Neural progenitor cell (in vitro differentiated cells): Measurements from ENCODE around the gene ZNF575. TPM values are rescaled to one million over a fixed set of nuclear protein-coding genes. Genes with fewer than 3 reads are reported as not detected.

ENCODE experiments used
- DNase-seq: peaks from one replicate; pipeline ENCODE4 v3.0.0-alpha.2; 2016; ENCODE audit warnings: low spot score
- H2AFZ ChIP-seq: fragments of 200-600 bp; sonication (generic); replicated peaks from 2 replicates; pipeline ENCODE4 v1.6.1; 2016; ENCODE audit warnings: antibody characterized with exemption
- H3F3A ChIP-seq: fragments of 200-600 bp; sonication (generic); 2 replicates; pipeline ENCODE4 v1.6.1; 2016; ENCODE audit warnings: antibody characterized with exemption, low read depth
- H3K27ac ChIP-seq: fragments of 200-600 bp; sonication (generic); 2 replicates; pipeline ENCODE4 v1.5.1; 2016; ENCODE audit warnings: mild to moderate bottlenecking
- H3K27me3 ChIP-seq: fragments of 200-600 bp; sonication (generic); 2 replicates; pipeline ENCODE4 v1.6.1; 2016; ENCODE audit warnings: mild to moderate bottlenecking, moderate library complexity
- H3K36me3 ChIP-seq: fragments of 200-600 bp; sonication (generic); 2 replicates; pipeline ENCODE4 v1.5.1; 2016
- H3K4me1 ChIP-seq: fragments of 200-600 bp; sonication (generic); 2 replicates; pipeline ENCODE4 v1.6.1; 2016; ENCODE audit warnings: mixed run types
- H3K4me2 ChIP-seq: fragments of 200-600 bp; sonication (generic); 2 replicates; pipeline ENCODE4 v1.6.1; 2016
- H3K4me3 ChIP-seq: fragments of 200-600 bp; sonication (generic); 2 replicates; pipeline ENCODE4 v1.5.1; 2016
- H3K79me2 ChIP-seq: fragments of 200-600 bp; sonication (generic); 2 replicates; pipeline ENCODE4 v1.6.1; 2016; ENCODE audit warnings: low read depth
- H3K9ac ChIP-seq: fragments of 200-600 bp; sonication (generic); 2 replicates; pipeline ENCODE4 v1.6.1; 2016
- H3K9me3 ChIP-seq: fragments of 200-600 bp; sonication (generic); 2 replicates; pipeline ENCODE4 v1.5.1; 2016; ENCODE audit warnings: low read depth
- H4K20me1 ChIP-seq: fragments of 200-600 bp; sonication (generic); 2 replicates; pipeline ENCODE4 v1.6.1; 2016; ENCODE audit warnings: low read depth
- H3K27ac Mint-ChIP-seq: 3 replicates; pipeline ENCODE4 v1.8.0; 2021; ENCODE audit warnings: mixed read lengths
- H3K27me3 Mint-ChIP-seq: 2 replicates; pipeline ENCODE4 v1.8.0; 2022; ENCODE audit warnings: low read depth, mild to moderate bottlenecking, inconsistent platforms, moderate library complexity, mixed read lengths; ENCODE audit not compliant: insufficient read depth
- H3K36me3 Mint-ChIP-seq: 3 replicates; pipeline ENCODE4 v1.8.0; 2021; ENCODE audit warnings: mixed read lengths
- H3K4me1 Mint-ChIP-seq: 3 replicates; pipeline ENCODE4 v1.8.0; 2021; ENCODE audit warnings: mixed read lengths
- H3K4me3 Mint-ChIP-seq: 3 replicates; pipeline ENCODE4 v1.8.0; 2021; ENCODE audit warnings: mild to moderate bottlenecking, moderate library complexity, mixed read lengths
- H3K9me3 Mint-ChIP-seq: 3 replicates; pipeline ENCODE4 v1.8.0; 2020; ENCODE audit warnings: mixed read lengths
- EZH2 ChIP-seq: fragments of 200-600 bp; sonication (generic); IDR thresholded peaks from 2 replicates; pipeline ENCODE4 v1.6.1; 2017; ENCODE audit warnings: antibody characterized with exemption, mild to moderate bottlenecking, moderate library complexity
- EZH2phosphoT487 ChIP-seq: fragments of 200-600 bp; sonication (generic); IDR thresholded peaks from 2 replicates; pipeline ENCODE4 v1.6.1; 2017; ENCODE audit warnings: antibody characterized with exemption
- total RNA-seq: library from RNA; depleted of rRNA; stranded (reverse); fragments of >200 nt; gene quantifications from 2 replicates; pipeline ENCODE4 v1.2.3, GENCODE V29; 2015; ENCODE audit warnings: low replicate concordance
- TF ChIP-seq, protein P1 (sequence below): fragments of 200-600 bp; sonication (generic); IDR thresholded peaks from 2 replicates; pipeline ENCODE4 v1.5.1; 2017; ENCODE audit warnings: antibody characterized with exemption, mild to moderate bottlenecking

ZNF575 gene
- total RNA-seq, 1 donor from 2014 or later, result not detected

GRCh38 chr19:43548706-43549105 is 15.7 kb downstream of the ZNF575 start:
- H3K4me1 Mint-ChIP-seq, result peaks cover 11% of the 10 kb centered on the region
- DNase-seq, result no peak
- TF ChIP-seq EZH2phosphoT487 (no peak), EZH2 (no peak)
- TF ChIP-seq, protein P1, sequence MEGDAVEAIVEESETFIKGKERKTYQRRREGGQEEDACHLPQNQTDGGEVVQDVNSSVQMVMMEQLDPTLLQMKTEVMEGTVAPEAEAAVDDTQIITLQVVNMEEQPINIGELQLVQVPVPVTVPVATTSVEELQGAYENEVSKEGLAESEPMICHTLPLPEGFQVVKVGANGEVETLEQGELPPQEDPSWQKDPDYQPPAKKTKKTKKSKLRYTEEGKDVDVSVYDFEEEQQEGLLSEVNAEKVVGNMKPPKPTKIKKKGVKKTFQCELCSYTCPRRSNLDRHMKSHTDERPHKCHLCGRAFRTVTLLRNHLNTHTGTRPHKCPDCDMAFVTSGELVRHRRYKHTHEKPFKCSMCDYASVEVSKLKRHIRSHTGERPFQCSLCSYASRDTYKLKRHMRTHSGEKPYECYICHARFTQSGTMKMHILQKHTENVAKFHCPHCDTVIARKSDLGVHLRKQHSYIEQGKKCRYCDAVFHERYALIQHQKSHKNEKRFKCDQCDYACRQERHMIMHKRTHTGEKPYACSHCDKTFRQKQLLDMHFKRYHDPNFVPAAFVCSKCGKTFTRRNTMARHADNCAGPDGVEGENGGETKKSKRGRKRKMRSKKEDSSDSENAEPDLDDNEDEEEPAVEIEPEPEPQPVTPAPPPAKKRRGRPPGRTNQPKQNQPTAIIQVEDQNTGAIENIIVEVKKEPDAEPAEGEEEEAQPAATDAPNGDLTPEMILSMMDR, result no peak
- H3K4me3 Mint-ChIP-seq, result no peak overlapping the region
- Histone ChIP-seq H3K36me3 (no peaks in the 10 kb centered on the region), H4K20me1 (no peaks in the 10 kb centered on the region), H3K4me1 (no peaks in the 10 kb centered on the region), H2AFZ (no peak overlapping the region), H3K4me3 (no peak overlapping the region), H3K9ac (no peak overlapping the region), H3K27me3 (no peaks in the 10 kb centered on the region), H3F3A (no peaks in the 10 kb centered on the region), H3K27ac (no peak overlapping the region), H3K4me2 (no peak overlapping the region), H3K9me3 (no peaks in the 10 kb centered on the region), H3K79me2 (no peaks in the 10 kb centered on the region)
- H3K36me3 Mint-ChIP-seq, result peaks cover 27% of the 10 kb centered on the region
- no peak overlapping the region for H3K27ac Mint-ChIP-seq
- no peaks in the 10 kb centered on the region for H3K9me3 Mint-ChIP-seq
- peaks cover 9% of the 10 kb centered on the region for H3K27me3 Mint-ChIP-seq

DNA sequence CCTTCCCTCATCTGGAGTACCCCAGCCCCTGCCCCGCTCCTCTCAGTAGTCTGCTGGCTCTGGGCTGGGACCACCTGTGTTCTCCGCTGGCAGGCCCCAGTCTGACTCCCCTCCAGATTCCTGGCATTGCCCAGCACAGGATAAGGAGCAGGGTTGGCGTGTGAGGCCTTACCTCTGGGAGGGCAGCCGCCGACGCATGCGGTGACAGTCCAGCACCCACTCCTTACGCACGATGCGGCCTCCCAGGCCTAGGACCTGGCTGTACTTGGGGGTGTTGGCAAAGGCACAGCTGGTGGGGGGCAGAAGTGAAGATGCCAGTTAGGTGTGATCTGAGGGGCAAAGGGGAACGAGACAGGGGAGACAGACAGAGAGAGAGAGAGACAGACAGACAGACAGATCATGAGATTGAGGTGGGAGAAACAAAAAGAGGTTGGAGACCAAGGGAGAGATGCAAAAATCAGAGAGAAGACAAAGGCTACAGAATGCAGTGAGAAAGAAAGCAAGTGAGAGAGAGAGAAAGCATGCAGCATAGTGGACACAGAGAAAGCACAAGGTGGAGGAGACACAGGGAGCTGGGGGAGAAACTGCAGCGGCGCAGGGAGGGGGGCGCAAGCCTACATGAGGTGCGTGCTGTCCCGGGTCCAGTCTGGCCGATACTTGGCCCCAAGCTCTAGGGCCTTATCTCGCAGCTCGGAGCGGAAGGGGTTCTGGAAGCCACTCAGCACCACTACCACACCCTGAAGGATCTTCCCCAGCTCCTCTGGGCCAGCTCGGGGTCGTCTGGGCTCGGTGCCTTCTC is 18.6 kb downstream of the ZNF575 start:
- Histone ChIP-seq H3K9ac (no peak overlapping the region), H3K27ac (no peak overlapping the region), H3K4me3 (no peak overlapping the region), H4K20me1 (peaks cover 5% of the 10 kb centered on the region), H3K4me1 (no peaks in the 10 kb centered on the region), H3K79me2 (no peaks in the 10 kb centered on the region), H3K9me3 (no peaks in the 10 kb centered on the region), H3K36me3 (no peaks in the 10 kb centered on the region), H3F3A (peaks cover 6% of the 10 kb centered on the region), H3K27me3 (no peaks in the 10 kb centered on the region), H2AFZ (no peak overlapping the region), H3K4me2 (no peak overlapping the region)
- TF ChIP-seq, protein P1, result no peak
- TF ChIP-seq EZH2 (no peak), EZH2phosphoT487 (no peak)
- peaks cover 11% of the 10 kb centered on the region for H3K4me1 Mint-ChIP-seq
- H3K27ac Mint-ChIP-seq, result peak overlapping the region; percentile 12
- no peak for DNase-seq
- H3K27me3 Mint-ChIP-seq, result peaks cover 7% of the 10 kb centered on the region
- H3K4me3 Mint-ChIP-seq, result no peak overlapping the region
- peaks cover 20% of the 10 kb centered on the region for H3K36me3 Mint-ChIP-seq
- H3K9me3 Mint-ChIP-seq, result no peaks in the 10 kb centered on the region

DNA sequence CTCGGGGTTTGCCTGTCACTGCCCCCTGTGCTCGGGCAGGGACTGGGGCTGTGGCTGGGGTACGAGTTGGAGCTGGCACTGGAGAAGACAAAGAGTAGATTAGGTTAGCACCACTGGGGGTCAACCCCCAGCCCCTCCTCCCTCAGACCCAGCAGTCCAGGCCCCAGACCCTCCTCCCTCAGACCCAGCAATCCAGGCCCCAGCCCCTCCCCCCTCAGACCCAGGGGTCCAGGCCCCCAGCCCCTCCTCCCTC is 19.1 kb downstream of the ZNF575 start:
- H3K9me3 Mint-ChIP-seq, result no peaks in the 10 kb centered on the region
- H3K4me2 ChIP-seq, result no peak overlapping the region
- H3K79me2 ChIP-seq, result no peaks in the 10 kb centered on the region
- H3F3A ChIP-seq, result peaks cover 6% of the 10 kb centered on the region
- no peak for DNase-seq
- no peak overlapping the region for H3K27ac Mint-ChIP-seq
- H3K27ac ChIP-seq, result no peak overlapping the region
- no peak for TF ChIP-seq EZH2
- TF ChIP-seq, protein P1, result no peak
- no peak for TF ChIP-seq EZH2phosphoT487
- H3K4me1 ChIP-seq, result no peaks in the 10 kb centered on the region
- H3K27me3 Mint-ChIP-seq, result peaks cover 7% of the 10 kb centered on the region
- H3K9me3 ChIP-seq, result no peaks in the 10 kb centered on the region
- H3K4me3 Mint-ChIP-seq, result no peak overlapping the region
- no peaks in the 10 kb centered on the region for H3K27me3 ChIP-seq
- H2AFZ ChIP-seq, result no peak overlapping the region
- peaks cover 5% of the 10 kb centered on the region for H4K20me1 ChIP-seq
- H3K4me3 ChIP-seq, result no peak overlapping the region
- H3K4me1 Mint-ChIP-seq, result peaks cover 11% of the 10 kb centered on the region
- no peaks in the 10 kb centered on the region for H3K36me3 ChIP-seq
- no peak overlapping the region for H3K9ac ChIP-seq
- H3K36me3 Mint-ChIP-seq, result peaks cover 20% of the 10 kb centered on the region
